ENCODE results near the gene GALNT6. TPM values are rescaled to one million over a fixed set of nuclear protein-coding genes. Genes with fewer than 3 reads are reported as not detected.
A peak's percentile ranks its signal among the peaks of the same experiment; 100 is the strongest.

The GALNT6 gene
- total RNA-seq, 1 donor from 2014 or later, result 17.2 TPM

DNA sequence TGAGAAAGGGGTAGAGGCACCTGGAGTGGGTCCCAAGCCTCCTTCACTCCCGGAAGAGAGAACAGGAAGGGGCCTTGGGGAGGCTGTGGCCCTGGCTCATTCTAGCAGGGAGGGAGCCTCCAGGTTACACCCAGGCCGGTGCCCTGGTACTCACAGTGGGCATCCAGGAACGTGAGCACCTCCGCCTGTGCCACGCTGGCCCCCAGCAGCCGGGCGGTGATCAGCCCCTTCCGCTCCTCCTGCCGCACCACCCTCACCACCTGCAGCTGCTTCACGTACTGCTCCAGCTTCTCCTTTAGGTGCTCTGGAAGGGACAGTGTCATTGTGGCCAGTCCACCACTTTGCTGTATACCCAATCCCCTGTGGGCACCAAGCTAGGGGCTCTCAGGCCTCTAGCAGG lies 25.9 kb downstream of the GALNT6 start:
- Mint-ChIP-seq H3K4me1 (ENCODE audit: unreplicated experiment) (peaks cover 16% of the 10 kb centered on the region), H3K27ac (no peak overlapping the region), H3K36me3 (peaks cover 7% of the 10 kb centered on the region), H3K4me3 (no peak overlapping the region), H3K27me3 (no peaks in the 10 kb centered on the region), H3K9me3 (no peaks in the 10 kb centered on the region)
- no peak for DNase-seq (ENCODE audit: extremely low spot score, unreplicated experiment)
- TF ChIP-seq, protein P1, sequence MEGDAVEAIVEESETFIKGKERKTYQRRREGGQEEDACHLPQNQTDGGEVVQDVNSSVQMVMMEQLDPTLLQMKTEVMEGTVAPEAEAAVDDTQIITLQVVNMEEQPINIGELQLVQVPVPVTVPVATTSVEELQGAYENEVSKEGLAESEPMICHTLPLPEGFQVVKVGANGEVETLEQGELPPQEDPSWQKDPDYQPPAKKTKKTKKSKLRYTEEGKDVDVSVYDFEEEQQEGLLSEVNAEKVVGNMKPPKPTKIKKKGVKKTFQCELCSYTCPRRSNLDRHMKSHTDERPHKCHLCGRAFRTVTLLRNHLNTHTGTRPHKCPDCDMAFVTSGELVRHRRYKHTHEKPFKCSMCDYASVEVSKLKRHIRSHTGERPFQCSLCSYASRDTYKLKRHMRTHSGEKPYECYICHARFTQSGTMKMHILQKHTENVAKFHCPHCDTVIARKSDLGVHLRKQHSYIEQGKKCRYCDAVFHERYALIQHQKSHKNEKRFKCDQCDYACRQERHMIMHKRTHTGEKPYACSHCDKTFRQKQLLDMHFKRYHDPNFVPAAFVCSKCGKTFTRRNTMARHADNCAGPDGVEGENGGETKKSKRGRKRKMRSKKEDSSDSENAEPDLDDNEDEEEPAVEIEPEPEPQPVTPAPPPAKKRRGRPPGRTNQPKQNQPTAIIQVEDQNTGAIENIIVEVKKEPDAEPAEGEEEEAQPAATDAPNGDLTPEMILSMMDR (conservative IDR thresholded peaks at IDR 0.05), result no peak

DNA sequence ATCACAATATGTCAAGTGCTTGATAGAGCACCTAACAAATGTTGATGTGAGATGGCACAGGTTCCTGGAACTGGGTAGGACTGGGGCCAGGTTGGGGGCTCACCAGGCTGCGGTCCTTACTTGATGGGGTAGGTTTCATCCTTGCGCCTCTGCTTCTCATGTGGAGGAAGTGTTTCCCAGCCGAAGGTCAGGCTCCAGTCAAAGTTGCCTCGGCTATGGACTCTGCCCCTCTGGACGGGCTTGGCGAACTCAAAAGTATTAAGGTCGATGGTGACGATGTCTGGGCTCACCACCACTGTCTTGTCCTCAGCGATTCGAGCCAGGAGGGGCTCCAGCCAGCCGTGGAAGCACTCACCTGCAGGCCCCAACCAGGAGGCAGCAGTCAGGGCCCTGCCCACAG lies 27.2 kb downstream of the GALNT6 start:
- H3K4me1 Mint-ChIP-seq (ENCODE audit: unreplicated experiment), result peaks cover 9% of the 10 kb centered on the region
- DNase-seq (ENCODE audit: extremely low spot score, unreplicated experiment), result no peak
- H3K36me3 Mint-ChIP-seq, result no peaks in the 10 kb centered on the region
- no peaks in the 10 kb centered on the region for H3K9me3 Mint-ChIP-seq
- TF ChIP-seq, protein P1 (conservative IDR thresholded peaks at IDR 0.05), result no peak
- H3K27ac Mint-ChIP-seq, result peak overlapping the region; percentile 67
- H3K4me3 Mint-ChIP-seq, result no peak overlapping the region
- H3K27me3 Mint-ChIP-seq, result no peaks in the 10 kb centered on the region

DNA sequence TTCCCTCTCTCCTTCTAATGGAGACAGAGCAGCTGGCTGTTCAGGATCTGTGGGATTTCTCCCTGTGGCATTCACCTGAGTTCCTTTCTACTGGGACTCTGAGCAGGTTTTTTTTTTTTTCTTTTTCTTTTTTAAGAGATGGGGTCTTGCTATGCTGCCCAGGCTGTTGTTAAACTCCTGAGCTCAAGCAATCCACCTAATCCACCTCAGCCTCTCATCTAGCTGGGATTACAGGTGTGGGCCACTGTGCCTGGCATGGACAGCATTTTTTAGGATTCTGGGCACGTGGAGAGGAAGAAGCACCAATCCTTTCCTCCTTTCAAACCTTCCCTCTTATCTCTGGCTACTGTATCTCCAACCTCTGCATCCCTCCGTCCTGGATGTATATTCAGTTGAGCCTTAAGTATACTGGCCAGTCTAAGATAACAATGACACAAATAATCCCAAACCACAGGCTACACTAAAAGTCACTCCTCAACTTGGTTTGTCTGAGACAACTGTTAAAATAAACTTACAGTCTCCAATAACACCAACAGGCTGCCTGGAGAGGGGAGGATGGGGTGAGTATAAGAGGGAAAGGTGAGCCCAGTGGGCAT lies 28.4 kb downstream of the GALNT6 start:
- no peaks in the 10 kb centered on the region for H3K27me3 Mint-ChIP-seq
- TF ChIP-seq, protein P1 (conservative IDR thresholded peaks at IDR 0.05), result no peak
- H3K9me3 Mint-ChIP-seq, result no peaks in the 10 kb centered on the region
- H3K27ac Mint-ChIP-seq, result no peak overlapping the region
- DNase-seq (ENCODE audit: extremely low spot score, unreplicated experiment), result no peak
- no peaks in the 10 kb centered on the region for H3K36me3 Mint-ChIP-seq
- no peak overlapping the region for H3K4me3 Mint-ChIP-seq
- H3K4me1 Mint-ChIP-seq (ENCODE audit: unreplicated experiment), result peaks cover 9% of the 10 kb centered on the region

DNA sequence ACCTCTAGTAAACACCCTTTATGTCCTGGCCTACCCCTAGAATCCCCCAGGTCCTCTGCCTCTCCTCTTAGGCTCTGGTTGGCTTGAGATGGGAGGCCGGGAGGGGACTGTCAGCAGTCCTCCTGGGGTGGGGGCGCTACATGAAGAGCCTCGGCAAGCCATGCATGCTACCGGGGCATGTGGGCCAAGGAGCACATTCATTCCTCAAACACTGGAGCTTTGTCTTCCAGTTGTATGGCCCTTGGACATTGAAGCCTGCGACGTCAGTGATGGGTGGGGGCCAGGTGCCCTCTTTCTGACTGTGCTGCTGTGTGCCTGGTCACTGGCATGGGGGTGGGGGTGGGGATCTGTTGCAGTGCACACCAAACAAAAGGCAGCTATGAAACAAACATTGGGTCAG lies 28.9 kb downstream of the GALNT6 start:
- peaks cover 9% of the 10 kb centered on the region for H3K4me1 Mint-ChIP-seq (ENCODE audit: unreplicated experiment)
- TF ChIP-seq, protein P1 (conservative IDR thresholded peaks at IDR 0.05), result no peak
- H3K27me3 Mint-ChIP-seq, result no peaks in the 10 kb centered on the region
- no peak for DNase-seq (ENCODE audit: extremely low spot score, unreplicated experiment)
- H3K9me3 Mint-ChIP-seq, result no peaks in the 10 kb centered on the region
- H3K27ac Mint-ChIP-seq, result no peak overlapping the region
- no peak overlapping the region for H3K4me3 Mint-ChIP-seq
- no peaks in the 10 kb centered on the region for H3K36me3 Mint-ChIP-seq

DNA sequence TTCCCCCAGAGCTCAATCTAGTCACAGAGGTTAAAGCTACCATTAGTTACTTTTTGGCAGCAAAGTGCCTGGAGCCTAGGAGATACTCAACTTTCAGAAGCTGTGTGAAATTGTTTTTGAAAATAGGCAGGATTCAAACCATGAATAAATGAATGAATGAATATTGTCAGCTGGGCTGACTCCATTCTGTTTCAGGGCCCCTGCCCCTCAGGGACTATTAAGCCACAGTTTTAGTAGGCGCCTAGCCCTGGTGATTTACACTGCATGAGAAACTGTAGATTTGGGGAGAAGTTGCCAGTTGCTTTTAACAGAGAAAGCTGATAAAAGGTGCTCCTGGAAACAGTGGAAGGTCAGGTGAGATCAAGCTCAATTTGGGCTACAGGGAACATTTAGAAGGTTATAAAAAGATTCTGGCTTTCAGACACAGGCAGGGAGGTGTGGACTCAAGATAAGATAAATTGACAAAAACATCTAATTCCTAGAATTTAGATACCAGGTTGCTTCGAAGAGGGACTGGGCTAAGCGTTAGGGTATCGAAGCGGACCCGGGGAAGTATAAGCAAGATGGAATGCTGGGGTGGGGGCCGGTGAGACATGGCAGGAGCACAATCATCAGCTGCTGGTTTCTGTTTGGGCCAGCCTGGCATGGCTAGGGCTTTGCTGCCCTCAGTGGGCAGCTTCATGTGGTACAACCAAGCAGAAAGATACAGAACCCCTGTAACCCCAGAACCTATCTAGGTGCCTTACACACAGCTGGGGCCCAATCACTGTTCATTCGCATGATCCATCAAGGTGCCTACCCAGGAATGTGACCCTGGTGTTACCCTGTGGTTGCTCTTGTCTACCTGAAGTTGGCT lies 29.8 kb downstream of the GALNT6 start:
- Mint-ChIP-seq H3K4me1 (ENCODE audit: unreplicated experiment) (peaks cover 9% of the 10 kb centered on the region), H3K36me3 (no peaks in the 10 kb centered on the region), H3K27ac (no peak overlapping the region), H3K4me3 (no peak overlapping the region), H3K9me3 (no peaks in the 10 kb centered on the region), H3K27me3 (no peaks in the 10 kb centered on the region)
- no peak for DNase-seq (ENCODE audit: extremely low spot score, unreplicated experiment)
- TF ChIP-seq, protein P1 (conservative IDR thresholded peaks at IDR 0.05), result no peak

All from type B pancreatic cell (in vitro differentiated cells).